K562 (cell line): Measurements from ENCODE around the gene PRXL2B. TPM values are rescaled to one million over a fixed set of nuclear protein-coding genes. Genes with fewer than 3 reads are reported as not detected.

Experiments used
- BCOR ChIP-seq: fragments of 450-650 bp; IDR thresholded peaks from 2 replicates; pipeline ENCODE4 v1.6.1; 2016
- CBFA2T3 ChIP-seq: fragments of 450-650 bp; IDR thresholded peaks from 2 replicates; pipeline ENCODE4 v1.6.1; 2017
- CBX3 ChIP-seq, 2 experiments: IDR thresholded peaks; 1 replicate in 1 of 2; 2 replicates in 1 of 2; pipeline ENCODE4 v1.6.1; 2012; ENCODE audit warnings: inconsistent platforms in 2 of 2, low read length in 2 of 2, borderline replicate concordance in 1 of 2, control low read depth in 1 of 2
- FOXA3 ChIP-seq, 2 experiments: fragments of 450-650 bp in 1 of 2; sonication (generic) in 1 of 2; formaldehyde crosslinking; IDR thresholded peaks in 1 of 2; conservative IDR thresholded peaks in 1 of 2; 2 replicates each; pipeline versions ENCODE4 v1.4.0 to v1.8.0; 2020 to 2022; ENCODE audit warnings: mild to moderate bottlenecking in 2 of 2, missing genetic modification reagents in 1 of 2
- JUN ChIP-seq, 2 experiments: sonication (generic) in 1 of 2; formaldehyde crosslinking in 1 of 2; IDR thresholded peaks; 2 replicates each; pipeline versions ENCODE4 v1.6.1 to v1.8.0; 2012 to 2022; ENCODE audit warnings: borderline replicate concordance in 2 of 2, mild to moderate bottlenecking in 2 of 2, improper control_type of control experiment in 1 of 2, low read depth in 1 of 2, low read length in 1 of 2, missing genetic modification reagents in 1 of 2
- JUND ChIP-seq, 2 experiments: IDR thresholded peaks; 2 replicates in 1 of 2; 3 replicates in 1 of 2; pipeline ENCODE4 v1.6.1; 2011; ENCODE audit warnings: borderline replicate concordance in 2 of 2, low read depth in 2 of 2, low read length in 2 of 2, improper control_type of control experiment in 1 of 2, missing biosample characterization in 1 of 2, missing genetic modification characterization in 1 of 2, missing genetic modification reagents in 1 of 2
- PBX2 ChIP-seq, 2 experiments: IDR thresholded peaks in 1 of 2; conservative IDR thresholded peaks in 1 of 2; 2 replicates each; pipeline ENCODE4 v1.6.1; 2016; ENCODE audit warnings: low read depth in 2 of 2, mild to moderate bottlenecking in 1 of 2, missing compliant biosample characterization in 1 of 2, missing genetic modification characterization in 1 of 2, moderate library complexity in 1 of 2
- SMARCA4 ChIP-seq: fragments of 450-650 bp; IDR thresholded peaks from 2 replicates; pipeline ENCODE4 v1.6.1; 2016
- SNAPC5 ChIP-seq: fragments of 250-450 bp; sonication (Bioruptor Pico); IDR thresholded peaks from 2 replicates; pipeline ENCODE4 v1.8.0; 2021; ENCODE audit warnings: moderate library complexity, mild to moderate bottlenecking, inconsistent platforms
- SREBF2 ChIP-seq: sonication (generic); formaldehyde crosslinking; IDR thresholded peaks from 2 replicates; pipeline ENCODE4 v1.4.0; 2020; ENCODE audit warnings: mild to moderate bottlenecking, missing genetic modification reagents
- TAF7 ChIP-seq: fragments of 450-650 bp; IDR thresholded peaks from 2 replicates; pipeline ENCODE4 v1.6.1; 2016; ENCODE audit warnings: missing genetic modification characterization, missing compliant biosample characterization
- TAF9B ChIP-seq: fragments of 450-650 bp; IDR thresholded peaks from 2 replicates; pipeline ENCODE4 v1.6.1; 2018; ENCODE audit warnings: mild to moderate bottlenecking; ENCODE audit not compliant: partially characterized antibody
- ZBTB40 ChIP-seq, 2 experiments: fragments of 450-650 bp in 1 of 2; sonication (generic) in 1 of 2; formaldehyde crosslinking in 1 of 2; IDR thresholded peaks; 2 replicates each; pipeline versions ENCODE4 v1.7.1 to v1.9.0; 2016 to 2022; ENCODE audit warnings: inconsistent platforms in 1 of 2, mild to moderate bottlenecking in 1 of 2, missing genetic modification reagents in 1 of 2
- polyA plus RNA-seq, 8 experiments: library from polyadenylated mRNA; depleted of rRNA in 4 of 8; stranded (reverse) in 5 of 8; unstranded in 3 of 8; fragments of >200 nt; fragmentation: Nextera tagmentation in 2 of 8; fragmentation: Illumina TruSeq in 1 of 8; extraction: Ambion mirVana in 2 of 8; extraction: Trizol in 1 of 8; gene quantifications; 2 replicates each; pipeline versions ENCODE4 v1.2.1 to v1.2.3, GENCODE V29; 2011 to 2014; ENCODE audit warnings: inconsistent platforms in 1 of 8, missing spikeins in 1 of 8
- total RNA-seq, 7 experiments: library from RNA; depleted of rRNA in 6 of 7; stranded (reverse); fragments of >200 nt in 6 of 7; fragmentation: Illumina TruSeq in 2 of 7; extraction: Trizol in 2 of 7; gene quantifications; 2 replicates each; pipeline versions ENCODE4 v1.2.1 to v1.2.3, GENCODE V29; 2011 to 2021; ENCODE audit warnings: low replicate concordance in 1 of 7

The PRXL2B gene
- total and polyA plus RNA-seq, 9 of the 15 experiments (the other 6 are each of a cell fraction or from before 2014, with no cell fraction given): 0.99 to 25.3 (median 11.8) TPM

- TF ChIP-seq TAF9B (no peak), PBX2 (CRISPR knock-in tag; IDR thresholded peaks at IDR 0.05; ENCODE audit: low read depth) (no peak), PBX2 (tag; conservative IDR thresholded peaks at IDR 0.05; ENCODE audit: low read depth) (no peak), SMARCA4 (0 out of 2 replicates have a peak, but pooled peaks have one; percentile 17), JUND (IDR thresholded peaks at IDR 0.05; ENCODE audit: borderline replicate concordance, low read depth, low read length) (no peak), JUND (tag; IDR thresholded peaks at IDR 0.05; ENCODE audit: borderline replicate concordance, low read depth, low read length) (no peak), BCOR (no peak), ZBTB40 (IDR thresholded peaks at IDR 0.05) (no peak), ZBTB40 (CRISPR knock-in tag; IDR thresholded peaks at IDR 0.05) (no peak), TAF7 (tag) (no peak), FOXA3 (CRISPR knock-in tag; conservative IDR thresholded peaks at IDR 0.05 in 1 of 2, IDR thresholded peaks at IDR 0.05 in 1 of 2) (no peak), SREBF2 (CRISPR knock-in tag) (no peak), CBX3 (IDR thresholded peaks at IDR 0.05; ENCODE audit: borderline replicate concordance in 1 of 2, low read length in 2 of 2) (no peak), SNAPC5 (no peak), JUN (IDR thresholded peaks at IDR 0.05; ENCODE audit: borderline replicate concordance, low read depth, low read length) (no peak), JUN (CRISPR knock-in tag; IDR thresholded peaks at IDR 0.05; ENCODE audit: borderline replicate concordance) (no peak), CBFA2T3 (peak; percentile 58)
Observed at GRCh38 chr1:2560299-2561073, 26.1 kb upstream of the PRXL2B start (continued).
